ENCODE data around the gene LRRK2. TPM values are rescaled to one million over a fixed set of nuclear protein-coding genes. Genes with fewer than 3 reads are reported as not detected.

The LRRK2 gene
- 11.0 TPM for total RNA-seq

DNA sequence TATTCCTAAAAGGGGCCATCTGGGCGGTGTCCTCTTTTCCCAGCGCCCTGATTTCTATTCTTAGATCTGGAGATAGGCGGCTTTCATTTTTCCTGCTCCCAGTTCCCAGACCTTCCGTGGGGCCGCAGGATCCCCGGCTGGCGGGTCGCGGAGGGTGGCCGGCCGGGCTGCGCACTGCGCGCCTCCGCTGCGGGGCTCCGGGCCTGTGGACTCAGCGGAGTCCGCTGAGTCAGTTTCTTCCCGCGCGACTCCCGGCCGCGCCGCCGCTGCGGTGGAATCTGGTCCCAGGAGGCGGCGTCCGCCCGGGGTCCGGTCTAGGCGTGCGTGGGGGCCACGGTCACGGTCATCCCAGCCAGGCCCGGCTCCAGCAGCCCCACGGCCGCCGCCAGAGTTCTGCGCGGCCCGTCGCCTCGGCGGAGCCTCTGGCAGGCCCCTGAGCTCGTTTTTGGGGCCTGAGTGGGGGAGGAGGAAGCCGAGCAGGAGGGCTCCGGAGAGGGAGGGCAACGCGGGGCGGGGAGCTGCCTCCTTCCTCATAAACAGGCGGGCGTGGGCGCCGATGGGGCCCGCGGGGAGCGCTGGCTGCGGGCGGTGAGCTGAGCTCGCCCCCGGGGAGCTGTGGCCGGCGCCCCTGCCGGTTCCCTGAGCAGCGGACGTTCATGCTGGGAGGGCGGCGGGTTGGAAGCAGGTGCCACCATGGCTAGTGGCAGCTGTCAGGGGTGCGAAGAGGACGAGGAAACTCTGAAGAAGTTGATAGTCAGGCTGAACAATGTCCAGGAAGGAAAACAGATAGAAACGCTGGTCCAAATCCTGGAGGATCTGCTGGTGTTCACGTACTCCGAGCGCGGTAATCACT, at the start of gene LRRK2:
TSS of gene LRRK2 (plus strand) at position 559 of the 853 bp plus-strand sequence. CDS start at position 694, 135 bp downstream.
- H3K27ac ChIP-seq (ENCODE audit: low read depth, low read length) = peak within 1 kb of the TSS; percentile 87
- no peaks in the 10 kb centered on the region for H3K27me3 ChIP-seq (ENCODE audit: control insufficient read depth in 3 of 3, insufficient read depth in 3 of 3, low read length in 3 of 3)
- H3K9me3 ChIP-seq (ENCODE audit: control insufficient read depth in 3 of 3, low read length in 3 of 3) = no peaks in the 10 kb centered on the region
- no peaks in the 10 kb centered on the region for H3K36me3 ChIP-seq (ENCODE audit: control insufficient read depth in 3 of 3, insufficient read depth in 3 of 3, low read length in 3 of 3)
- H3K9ac ChIP-seq (ENCODE audit: low read depth in 1 of 3, low read length in 3 of 3) = peak within 1 kb of the TSS; percentile 86 to 91 (median 89)
- H3K4me3 ChIP-seq (ENCODE audit: low read length in 3 of 3) = peak within 1 kb of the TSS; percentile 81 to 90 (median 84)
- H3K4me1 ChIP-seq (ENCODE audit: control insufficient read depth in 3 of 3, insufficient read depth in 3 of 3, low read length in 3 of 3) = peaks cover 0 to 13% (median 0%) of the 10 kb centered on the region in 3 donors

GRCh38 chr12:40175045-40175444, 49.8 kb upstream of the LRRK2 start:
- Histone ChIP-seq H3K9me3 (ENCODE audit: control insufficient read depth in 3 of 3, low read length in 3 of 3) (no peaks in the 10 kb centered on the region), H3K27ac (ENCODE audit: low read depth, low read length) (no peak overlapping the region), H3K4me1 (ENCODE audit: control insufficient read depth in 3 of 3, insufficient read depth in 3 of 3, low read length in 3 of 3) (no peaks in the 10 kb centered on the region), H3K4me3 (ENCODE audit: low read length in 3 of 3) (no peak overlapping the region), H3K36me3 (ENCODE audit: control insufficient read depth in 3 of 3, insufficient read depth in 3 of 3, low read length in 3 of 3) (no peaks in the 10 kb centered on the region), H3K9ac (ENCODE audit: low read depth in 1 of 3, low read length in 3 of 3) (no peak overlapping the region), H3K27me3 (ENCODE audit: control insufficient read depth in 3 of 3, insufficient read depth in 3 of 3, low read length in 3 of 3) (no peaks in the 10 kb centered on the region)

DNA sequence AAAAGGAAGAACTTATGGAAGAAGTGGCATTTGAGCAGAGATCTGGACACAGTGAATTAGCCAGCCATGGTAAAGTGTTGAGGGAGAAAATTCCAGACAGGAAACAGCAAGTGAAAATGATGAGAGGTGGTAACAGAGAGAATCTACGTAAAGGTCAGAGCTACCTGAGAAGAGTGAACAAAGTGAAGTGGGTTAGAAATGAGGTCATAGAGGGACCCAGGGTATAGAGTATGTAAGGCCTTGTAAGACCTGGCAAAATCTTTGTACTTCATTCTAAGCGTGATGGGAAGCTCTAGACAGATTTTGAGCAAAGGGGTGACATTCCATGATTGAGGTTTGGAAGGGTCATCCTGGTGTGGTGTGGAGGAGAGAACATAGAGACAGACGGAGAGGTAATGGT, 49.3 kb upstream of the LRRK2 start:
- no peak overlapping the region for H3K27ac ChIP-seq (ENCODE audit: low read depth, low read length)
- no peak overlapping the region for H3K9ac ChIP-seq (ENCODE audit: low read depth in 1 of 3, low read length in 3 of 3)
- no peak overlapping the region for H3K4me3 ChIP-seq (ENCODE audit: low read length in 3 of 3)
- no peaks in the 10 kb centered on the region for H3K27me3 ChIP-seq (ENCODE audit: control insufficient read depth in 3 of 3, insufficient read depth in 3 of 3, low read length in 3 of 3)
- H3K4me1 ChIP-seq (ENCODE audit: control insufficient read depth in 3 of 3, insufficient read depth in 3 of 3, low read length in 3 of 3) = no peaks in the 10 kb centered on the region
- no peaks in the 10 kb centered on the region for H3K9me3 ChIP-seq (ENCODE audit: control insufficient read depth in 3 of 3, low read length in 3 of 3)
- H3K36me3 ChIP-seq (ENCODE audit: control insufficient read depth in 3 of 3, insufficient read depth in 3 of 3, low read length in 3 of 3) = no peaks in the 10 kb centered on the region

DNA sequence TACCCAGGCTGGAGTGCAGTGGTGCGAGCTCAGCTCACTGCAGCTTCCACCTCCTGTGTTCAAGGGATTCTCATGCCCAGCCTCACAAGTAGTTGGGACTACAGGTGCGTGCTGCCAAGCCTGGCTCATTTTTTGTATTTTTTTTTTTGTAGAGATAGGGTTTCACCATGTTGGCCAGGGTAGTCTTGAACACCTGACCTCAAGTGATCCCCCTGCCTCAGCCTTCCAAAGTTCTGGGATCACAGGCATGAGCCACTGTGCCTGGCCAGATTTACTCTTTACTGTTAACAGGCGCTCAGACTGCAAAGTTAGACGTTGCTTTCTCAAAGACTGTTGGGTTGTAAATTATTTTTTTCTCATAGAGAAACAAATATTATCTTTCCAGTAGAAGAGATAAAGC, 46.1 kb upstream of the LRRK2 start:
- Histone ChIP-seq H3K36me3 (ENCODE audit: control insufficient read depth in 3 of 3, insufficient read depth in 3 of 3, low read length in 3 of 3) (no peaks in the 10 kb centered on the region), H3K4me1 (ENCODE audit: control insufficient read depth in 3 of 3, insufficient read depth in 3 of 3, low read length in 3 of 3) (no peaks in the 10 kb centered on the region), H3K4me3 (ENCODE audit: low read length in 3 of 3) (no peak overlapping the region), H3K9me3 (ENCODE audit: control insufficient read depth in 3 of 3, low read length in 3 of 3) (no peaks in the 10 kb centered on the region), H3K27ac (ENCODE audit: low read depth, low read length) (no peak overlapping the region), H3K9ac (ENCODE audit: low read depth in 1 of 3, low read length in 3 of 3) (no peak overlapping the region), H3K27me3 (ENCODE audit: control insufficient read depth in 3 of 3, insufficient read depth in 3 of 3, low read length in 3 of 3) (no peaks in the 10 kb centered on the region)

DNA sequence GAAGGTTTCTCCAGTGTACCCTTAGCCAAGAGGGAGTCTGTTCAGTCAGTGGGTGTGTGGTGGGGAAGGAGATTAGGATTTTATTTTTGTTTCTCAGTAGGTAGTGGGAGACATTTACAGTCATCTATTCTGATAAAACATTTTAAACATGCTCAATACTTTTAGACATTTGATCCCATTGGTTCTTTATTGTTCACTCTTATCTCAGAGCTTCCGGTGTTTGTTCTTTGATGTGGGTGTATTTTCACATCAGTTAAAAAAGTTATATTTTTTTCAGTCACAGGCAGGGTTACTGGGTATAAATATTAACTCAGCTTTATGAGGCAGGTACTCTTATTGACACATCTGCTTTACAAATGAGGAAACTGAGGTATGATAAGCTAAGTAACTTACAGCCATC, 43.3 kb upstream of the LRRK2 start:
- H3K27ac ChIP-seq (ENCODE audit: low read depth, low read length) = no peak overlapping the region
- no peaks in the 10 kb centered on the region for H3K4me1 ChIP-seq (ENCODE audit: control insufficient read depth in 3 of 3, insufficient read depth in 3 of 3, low read length in 3 of 3)
- no peaks in the 10 kb centered on the region for H3K27me3 ChIP-seq (ENCODE audit: control insufficient read depth in 3 of 3, insufficient read depth in 3 of 3, low read length in 3 of 3)
- no peaks in the 10 kb centered on the region for H3K36me3 ChIP-seq (ENCODE audit: control insufficient read depth in 3 of 3, insufficient read depth in 3 of 3, low read length in 3 of 3)
- no peak overlapping the region for H3K4me3 ChIP-seq (ENCODE audit: low read length in 3 of 3)
- H3K9ac ChIP-seq (ENCODE audit: low read depth in 1 of 3, low read length in 3 of 3) = no peak overlapping the region
- no peaks in the 10 kb centered on the region for H3K9me3 ChIP-seq (ENCODE audit: control insufficient read depth in 3 of 3, low read length in 3 of 3)

DNA sequence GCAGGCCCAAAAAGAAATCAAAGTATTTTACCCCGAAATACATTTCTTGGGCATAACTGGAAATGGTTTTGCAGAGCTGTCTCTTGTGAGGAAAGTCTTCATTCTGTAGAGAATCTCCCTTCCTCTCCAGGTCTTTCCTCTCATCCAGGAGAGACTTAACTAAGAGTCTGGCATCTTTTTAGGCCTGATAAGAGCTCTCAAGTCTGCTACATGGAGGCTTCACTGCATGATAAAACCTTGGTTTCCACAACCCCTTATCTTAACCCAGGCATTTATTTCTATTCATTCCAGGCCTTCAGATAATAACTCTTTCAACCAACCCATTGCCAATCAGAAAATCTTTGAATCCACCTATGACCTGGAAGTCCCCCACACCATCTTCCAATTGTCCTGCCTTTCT, 41.1 kb upstream of the LRRK2 start:
- H3K9me3 ChIP-seq (ENCODE audit: control insufficient read depth in 3 of 3, low read length in 3 of 3) = no peaks in the 10 kb centered on the region
- H3K4me1 ChIP-seq (ENCODE audit: control insufficient read depth in 3 of 3, insufficient read depth in 3 of 3, low read length in 3 of 3) = no peaks in the 10 kb centered on the region
- no peak overlapping the region for H3K9ac ChIP-seq (ENCODE audit: low read depth in 1 of 3, low read length in 3 of 3)
- no peaks in the 10 kb centered on the region for H3K36me3 ChIP-seq (ENCODE audit: control insufficient read depth in 3 of 3, insufficient read depth in 3 of 3, low read length in 3 of 3)
- no peaks in the 10 kb centered on the region for H3K27me3 ChIP-seq (ENCODE audit: control insufficient read depth in 3 of 3, insufficient read depth in 3 of 3, low read length in 3 of 3)
- H3K27ac ChIP-seq (ENCODE audit: low read depth, low read length) = no peak overlapping the region
- H3K4me3 ChIP-seq (ENCODE audit: low read length in 3 of 3) = no peak overlapping the region

- no peak overlapping the region for H3K4me3 ChIP-seq (ENCODE audit: low read length in 3 of 3)
- H3K27ac ChIP-seq (ENCODE audit: low read depth, low read length) = no peak overlapping the region
- H3K36me3 ChIP-seq (ENCODE audit: control insufficient read depth in 3 of 3, insufficient read depth in 3 of 3, low read length in 3 of 3) = no peaks in the 10 kb centered on the region
- H3K9me3 ChIP-seq (ENCODE audit: control insufficient read depth in 3 of 3, low read length in 3 of 3) = no peaks in the 10 kb centered on the region
- H3K9ac ChIP-seq (ENCODE audit: low read depth in 1 of 3, low read length in 3 of 3) = no peak overlapping the region
- H3K4me1 ChIP-seq (ENCODE audit: control insufficient read depth in 3 of 3, insufficient read depth in 3 of 3, low read length in 3 of 3) = no peaks in the 10 kb centered on the region
- H3K27me3 ChIP-seq (ENCODE audit: control insufficient read depth in 3 of 3, insufficient read depth in 3 of 3, low read length in 3 of 3) = no peaks in the 10 kb centered on the region
Observed at GRCh38 chr12:40184493-40185302, 40.1 kb upstream of the LRRK2 start.

DNA sequence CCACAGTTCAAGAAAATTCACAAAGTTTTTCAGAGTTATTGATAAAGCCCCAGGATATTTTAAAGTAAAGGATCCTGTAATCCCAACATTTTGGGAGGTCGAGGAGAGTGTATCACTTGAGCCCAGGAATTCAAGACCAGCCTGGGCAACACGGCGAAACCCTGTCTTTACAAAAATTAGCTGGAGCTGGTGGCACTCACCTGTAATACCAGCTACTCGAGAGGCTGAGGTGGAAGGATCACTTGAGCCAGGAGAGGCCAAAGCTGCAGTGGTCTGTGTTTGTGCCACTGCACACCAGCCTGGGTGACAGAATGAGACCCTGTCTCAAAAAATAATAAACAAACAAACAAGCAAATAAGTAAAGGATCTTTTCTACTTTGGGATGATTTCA, 39.5 kb upstream of the LRRK2 start:
- H3K9me3 ChIP-seq (ENCODE audit: control insufficient read depth in 3 of 3, low read length in 3 of 3) = no peaks in the 10 kb centered on the region
- H3K27ac ChIP-seq (ENCODE audit: low read depth, low read length) = no peak overlapping the region
- no peaks in the 10 kb centered on the region for H3K4me1 ChIP-seq (ENCODE audit: control insufficient read depth in 3 of 3, insufficient read depth in 3 of 3, low read length in 3 of 3)
- no peaks in the 10 kb centered on the region for H3K36me3 ChIP-seq (ENCODE audit: control insufficient read depth in 3 of 3, insufficient read depth in 3 of 3, low read length in 3 of 3)
- H3K4me3 ChIP-seq (ENCODE audit: low read length in 3 of 3) = no peak overlapping the region
- no peak overlapping the region for H3K9ac ChIP-seq (ENCODE audit: low read depth in 1 of 3, low read length in 3 of 3)
- H3K27me3 ChIP-seq (ENCODE audit: control insufficient read depth in 3 of 3, insufficient read depth in 3 of 3, low read length in 3 of 3) = no peaks in the 10 kb centered on the region

DNA sequence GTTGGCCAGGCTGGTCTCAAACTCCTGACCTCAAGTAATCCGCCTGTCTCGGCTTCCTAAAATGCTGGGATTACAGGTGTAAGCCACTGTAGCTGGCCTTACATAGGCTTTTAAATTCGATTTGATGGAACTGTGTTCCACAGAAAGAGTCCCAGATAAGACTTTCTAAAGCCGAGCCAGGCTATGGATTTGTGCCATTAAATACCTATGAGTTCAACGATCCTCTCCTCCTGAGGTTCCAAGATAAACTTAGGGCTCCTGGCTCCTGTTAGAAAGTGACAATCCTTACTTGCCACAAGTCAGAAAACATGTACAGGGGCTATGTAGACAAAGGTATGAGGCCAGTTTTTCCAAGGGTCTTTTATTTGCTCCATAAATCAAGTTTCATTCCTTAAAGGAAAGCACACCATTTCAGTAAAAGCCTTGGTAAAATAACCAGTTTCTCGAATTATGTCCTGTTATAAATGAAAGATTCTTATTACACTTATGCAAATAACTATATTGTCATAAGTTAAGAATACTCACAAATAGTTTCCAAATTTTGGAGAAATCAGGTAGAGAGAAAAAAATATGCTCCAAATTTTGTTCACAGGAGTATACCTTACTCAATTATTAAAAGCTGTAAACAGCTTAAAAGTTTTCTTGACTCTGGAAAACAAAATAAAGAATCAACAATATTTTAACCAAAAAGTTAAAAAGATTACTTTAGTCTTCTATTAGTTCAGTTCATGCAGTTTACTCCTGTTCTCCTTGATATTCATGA, 36.1 kb upstream of the LRRK2 start:
- Histone ChIP-seq H3K9ac (ENCODE audit: low read depth in 1 of 3, low read length in 3 of 3) (no peak overlapping the region), H3K9me3 (ENCODE audit: control insufficient read depth in 3 of 3, low read length in 3 of 3) (no peaks in the 10 kb centered on the region), H3K4me3 (ENCODE audit: low read length in 3 of 3) (no peak overlapping the region), H3K36me3 (ENCODE audit: control insufficient read depth in 3 of 3, insufficient read depth in 3 of 3, low read length in 3 of 3) (no peaks in the 10 kb centered on the region), H3K27ac (ENCODE audit: low read depth, low read length) (no peak overlapping the region), H3K27me3 (ENCODE audit: control insufficient read depth in 3 of 3, insufficient read depth in 3 of 3, low read length in 3 of 3) (no peaks in the 10 kb centered on the region), H3K4me1 (ENCODE audit: control insufficient read depth in 3 of 3, insufficient read depth in 3 of 3, low read length in 3 of 3) (no peaks in the 10 kb centered on the region)

Measured in skeletal muscle tissue (tissue), 4 donors.